HUES64 (cell line): Measurements from ENCODE around the gene RNPEPL1.

ENCODE experiments used
- H3K27ac ChIP-seq: 2 replicates; pipeline ENCODE4 v1.7.0; 2013; ENCODE audit warnings: low read depth, low read length, inconsistent platforms
- H3K27me3 ChIP-seq: 2 replicates; pipeline ENCODE4 v1.6.1; 2013; ENCODE audit warnings: mild to moderate bottlenecking, low read length; ENCODE audit not compliant: insufficient read depth
- H3K36me3 ChIP-seq: 2 replicates; pipeline ENCODE4 v1.6.1; 2013; ENCODE audit warnings: mild to moderate bottlenecking, low read length; ENCODE audit not compliant: insufficient read depth
- H3K4me1 ChIP-seq: 2 replicates; pipeline ENCODE4 v1.6.1; 2013; ENCODE audit warnings: mild to moderate bottlenecking, low read length, moderate library complexity; ENCODE audit not compliant: insufficient read depth
- H3K4me3 ChIP-seq: 2 replicates; pipeline ENCODE4 v1.5.1; 2013; ENCODE audit warnings: mild to moderate bottlenecking, low read length, moderate library complexity
- H3K9ac ChIP-seq: 2 replicates; pipeline ENCODE4 v1.6.1; 2013; ENCODE audit warnings: mild to moderate bottlenecking, low read depth, low read length
- H3K9me3 ChIP-seq: 2 replicates; pipeline ENCODE4 v1.6.1; 2013; ENCODE audit warnings: low read depth, low read length; ENCODE audit not compliant: insufficient read depth
- WGBS: fragments of 150-250, 120-280 bp; methylation state at CpG from one replicate; pipeline ENCODE4 v1.1.7; 2013; ENCODE audit warnings: missing lambda C conversion rate; 5-methylcytosine and 5-hydroxymethylcytosine counted together

RNPEPL1 gene

DNA sequence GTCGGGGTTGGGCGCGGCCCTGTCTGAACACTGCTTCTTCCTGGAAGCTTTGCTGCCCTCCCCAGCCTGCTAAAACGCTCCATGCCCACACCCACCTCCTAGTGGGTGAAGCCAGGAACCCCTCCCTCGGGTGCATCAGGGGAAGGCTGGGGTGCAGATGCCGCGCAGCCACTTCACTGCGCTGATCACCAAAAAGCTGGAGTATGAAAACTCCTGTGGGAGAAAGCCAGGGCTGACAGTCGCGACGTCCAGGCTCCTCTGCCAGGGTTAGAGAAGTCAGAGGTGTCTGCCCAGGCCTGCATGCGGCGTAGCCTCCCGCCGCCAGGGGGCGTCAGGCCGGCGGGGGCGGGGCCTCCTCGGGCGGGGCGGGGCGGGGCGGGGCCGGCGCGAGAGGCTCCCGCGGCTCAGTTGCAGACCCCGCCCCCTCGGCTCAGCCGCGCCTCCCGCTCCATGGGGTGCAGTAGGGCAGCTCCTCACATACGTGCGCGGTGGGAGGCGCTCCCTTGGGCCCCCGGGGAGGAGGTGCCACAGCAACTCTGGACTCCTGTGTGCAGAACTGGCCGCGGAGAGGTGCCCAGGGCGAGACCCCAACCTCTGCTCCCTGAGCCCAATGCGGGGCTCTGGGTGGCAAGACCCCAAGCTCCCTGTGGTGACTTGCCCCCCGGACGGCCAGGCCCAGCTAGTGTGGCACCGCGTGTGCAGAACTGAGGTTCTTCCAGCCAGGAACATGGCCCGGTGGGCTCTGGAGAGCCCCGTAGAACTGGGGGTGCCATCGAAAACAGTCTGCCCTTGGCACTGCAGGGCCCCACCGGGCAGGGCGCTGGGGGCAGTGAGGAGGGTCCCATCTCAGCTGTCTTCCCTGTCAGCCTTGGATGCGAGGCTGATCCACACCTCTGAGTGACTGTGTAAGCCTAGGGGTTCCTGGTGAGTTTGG lies 1.8 kb upstream of the RNPEPL1 start:
- Histone ChIP-seq H3K4me3 (peak overlapping the region; percentile 36; the same call in 1 of the 2 replicates), H3K36me3 (no peaks in the 10 kb centered on the region; the same call in 1 of the 2 replicates), H3K27me3 (peaks cover 34% of the 10 kb centered on the region), H3K9ac (no peak overlapping the region), H3K4me1 (peaks cover 12% of the 10 kb centered on the region), H3K9me3 (no peaks in the 10 kb centered on the region), H3K27ac (peak overlapping the region; percentile 50; the same call in 1 of the 2 replicates)
- WGBS = 18% methylated on average over 53 of the region's 53 CpGs

DNA sequence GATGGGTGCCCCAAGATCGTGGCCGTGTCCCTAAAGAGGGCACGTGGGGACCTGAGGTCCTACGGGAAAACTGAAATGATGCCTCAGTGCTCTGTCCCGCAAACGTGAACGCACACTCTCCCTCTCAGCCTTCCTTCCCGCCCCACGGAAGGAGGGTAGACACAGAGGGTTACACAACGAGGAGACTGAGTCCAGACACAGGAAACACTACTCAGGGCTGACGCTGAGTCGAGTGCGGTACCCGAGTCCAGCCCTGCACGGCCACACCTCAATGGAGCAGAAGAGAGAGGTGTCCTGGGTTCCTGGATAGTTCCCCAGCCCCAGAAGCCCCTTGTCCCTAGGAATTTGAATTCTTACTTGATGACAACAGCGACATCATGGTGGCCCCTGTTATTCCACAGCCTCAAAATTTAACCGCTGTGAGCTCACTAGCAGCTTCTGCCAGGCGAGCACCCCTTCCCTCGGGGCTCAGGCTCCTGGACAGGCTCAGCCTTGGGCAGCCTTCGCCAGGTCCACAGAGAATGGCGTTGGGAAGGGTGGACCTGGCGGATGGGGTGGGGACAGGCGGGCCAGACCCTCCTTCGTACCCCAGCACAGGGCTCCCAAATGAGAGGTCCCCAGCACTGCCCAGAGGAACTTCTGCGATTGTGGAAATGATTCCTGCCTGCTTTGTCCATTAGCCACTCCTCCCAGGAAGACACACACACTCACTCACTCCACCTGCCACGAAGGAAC lies 980 bp upstream of the RNPEPL1 start:
- peaks cover 34% of the 10 kb centered on the region for H3K27me3 ChIP-seq
- peak overlapping the region; percentile 57 for H3K4me3 ChIP-seq
- peaks cover 9% of the 10 kb centered on the region; the same call in 1 of the 2 replicates for H3K4me1 ChIP-seq
- H3K9me3 ChIP-seq = no peaks in the 10 kb centered on the region
- no peak overlapping the region for H3K27ac ChIP-seq
- H3K36me3 ChIP-seq = no peaks in the 10 kb centered on the region; the same call in 1 of the 2 replicates
- H3K9ac ChIP-seq = no peak overlapping the region
- 51% methylated on average over 26 of the region's 26 CpGs for WGBS

DNA sequence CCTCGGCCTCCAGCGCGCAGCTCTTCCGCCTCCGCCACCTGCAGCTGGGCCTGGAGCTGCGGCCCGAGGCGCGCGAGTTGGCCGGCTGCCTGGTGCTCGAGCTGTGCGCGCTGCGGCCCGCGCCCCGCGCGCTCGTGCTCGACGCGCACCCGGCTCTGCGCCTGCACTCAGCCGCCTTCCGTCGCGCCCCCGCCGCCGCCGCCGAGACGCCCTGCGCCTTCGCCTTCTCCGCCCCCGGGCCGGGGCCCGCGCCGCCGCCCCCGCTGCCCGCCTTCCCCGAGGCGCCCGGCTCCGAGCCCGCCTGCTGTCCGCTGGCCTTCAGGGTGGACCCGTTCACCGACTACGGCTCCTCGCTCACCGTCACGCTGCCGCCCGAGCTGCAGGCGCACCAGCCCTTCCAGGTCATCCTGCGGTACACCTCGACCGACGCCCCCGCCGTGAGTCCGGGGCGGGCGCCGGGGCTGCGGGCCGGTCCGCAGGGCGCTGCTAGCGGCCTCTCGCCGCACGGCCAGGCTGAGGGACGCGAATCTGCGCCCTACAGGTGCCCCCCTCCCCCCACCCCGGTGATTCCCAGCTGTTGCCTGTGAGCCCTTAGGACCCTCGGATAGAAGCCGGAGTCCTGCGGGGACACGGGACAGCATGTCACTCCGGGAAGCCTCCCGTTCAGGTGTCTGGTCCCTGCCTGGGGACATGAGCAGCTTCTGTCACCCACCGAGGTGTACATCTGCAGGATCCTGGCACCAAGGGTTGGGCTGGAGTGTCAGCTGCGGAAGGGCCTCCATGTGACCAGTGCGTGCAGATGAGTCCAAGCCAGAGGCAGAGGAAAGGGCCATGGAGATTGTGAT lies 616 bp downstream of the RNPEPL1 start:
- Histone ChIP-seq H3K27me3 (peaks cover 34% of the 10 kb centered on the region), H3K27ac (no peak overlapping the region), H3K4me3 (peak overlapping the region; percentile 55), H3K9ac (peak overlapping the region; percentile 58), H3K4me1 (peaks cover 9% of the 10 kb centered on the region; the same call in 1 of the 2 replicates), H3K36me3 (no peaks in the 10 kb centered on the region), H3K9me3 (no peaks in the 10 kb centered on the region)
- WGBS = 4% methylated on average over 93 of the region's 93 CpGs

DNA sequence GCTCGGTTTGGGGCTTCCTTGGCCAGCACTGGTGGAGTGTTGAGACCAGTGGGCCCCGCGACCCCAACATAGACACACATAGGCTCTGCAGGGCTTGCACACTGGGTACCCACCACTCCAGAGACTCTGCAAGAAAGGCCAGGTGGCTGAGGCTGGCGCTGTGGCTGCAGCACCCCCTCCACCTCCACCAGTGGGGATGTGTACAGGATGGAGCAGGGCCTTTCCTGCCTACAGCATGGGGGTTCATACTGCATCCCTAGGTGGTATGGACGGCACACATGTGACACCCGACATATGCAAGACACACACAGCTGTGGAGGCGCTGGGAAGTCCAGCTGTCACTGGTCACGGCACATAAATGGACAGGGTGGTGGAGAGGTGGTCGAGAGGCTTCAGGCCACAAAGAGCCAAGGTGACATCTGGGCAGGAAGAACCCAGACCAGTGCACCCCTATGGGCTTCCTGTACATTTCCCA lies 1.3 kb downstream of the RNPEPL1 start:
- H3K9ac ChIP-seq = no peak overlapping the region
- peaks cover 9% of the 10 kb centered on the region; the same call in 1 of the 2 replicates for H3K4me1 ChIP-seq
- no peak overlapping the region for H3K4me3 ChIP-seq
- H3K36me3 ChIP-seq = no peaks in the 10 kb centered on the region
- 94% methylated on average over 9 of the region's 9 CpGs for WGBS
- H3K27me3 ChIP-seq = peaks cover 34% of the 10 kb centered on the region
- H3K9me3 ChIP-seq = no peaks in the 10 kb centered on the region
- H3K27ac ChIP-seq = no peak overlapping the region

DNA sequence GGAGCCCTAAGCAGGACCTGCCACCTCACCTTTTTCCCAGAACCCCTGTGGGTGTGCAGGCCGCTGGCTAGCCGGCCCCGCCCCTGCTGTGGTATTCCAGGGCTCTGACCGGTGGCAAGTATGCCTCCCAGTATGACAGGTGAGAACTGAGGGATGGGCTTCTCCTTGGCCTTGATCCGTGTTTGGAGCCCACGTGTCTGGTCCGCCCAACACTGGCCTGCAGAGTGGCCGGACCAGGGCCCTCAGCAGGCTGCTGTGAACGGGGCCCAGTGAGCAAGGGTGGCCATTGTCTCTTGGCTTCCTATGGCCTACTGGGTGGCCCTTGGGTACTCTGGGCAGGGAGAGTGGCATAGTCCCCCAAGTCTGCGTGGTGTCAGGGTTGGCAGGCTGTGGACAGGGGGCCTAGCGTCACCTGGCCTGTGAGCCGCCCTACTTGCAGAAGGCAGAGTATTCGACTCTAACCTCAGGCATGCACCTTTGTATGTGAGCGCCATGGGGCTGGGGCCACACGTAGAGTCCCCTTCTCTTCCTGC lies 1.8 kb downstream of the RNPEPL1 start:
- Histone ChIP-seq H3K9me3 (no peaks in the 10 kb centered on the region), H3K27me3 (peaks cover 34% of the 10 kb centered on the region), H3K4me3 (no peak overlapping the region), H3K27ac (no peak overlapping the region), H3K36me3 (no peaks in the 10 kb centered on the region), H3K9ac (no peak overlapping the region), H3K4me1 (peaks cover 9% of the 10 kb centered on the region; the same call in 1 of the 2 replicates)
- 94% methylated on average over 15 of the region's 15 CpGs for WGBS

DNA sequence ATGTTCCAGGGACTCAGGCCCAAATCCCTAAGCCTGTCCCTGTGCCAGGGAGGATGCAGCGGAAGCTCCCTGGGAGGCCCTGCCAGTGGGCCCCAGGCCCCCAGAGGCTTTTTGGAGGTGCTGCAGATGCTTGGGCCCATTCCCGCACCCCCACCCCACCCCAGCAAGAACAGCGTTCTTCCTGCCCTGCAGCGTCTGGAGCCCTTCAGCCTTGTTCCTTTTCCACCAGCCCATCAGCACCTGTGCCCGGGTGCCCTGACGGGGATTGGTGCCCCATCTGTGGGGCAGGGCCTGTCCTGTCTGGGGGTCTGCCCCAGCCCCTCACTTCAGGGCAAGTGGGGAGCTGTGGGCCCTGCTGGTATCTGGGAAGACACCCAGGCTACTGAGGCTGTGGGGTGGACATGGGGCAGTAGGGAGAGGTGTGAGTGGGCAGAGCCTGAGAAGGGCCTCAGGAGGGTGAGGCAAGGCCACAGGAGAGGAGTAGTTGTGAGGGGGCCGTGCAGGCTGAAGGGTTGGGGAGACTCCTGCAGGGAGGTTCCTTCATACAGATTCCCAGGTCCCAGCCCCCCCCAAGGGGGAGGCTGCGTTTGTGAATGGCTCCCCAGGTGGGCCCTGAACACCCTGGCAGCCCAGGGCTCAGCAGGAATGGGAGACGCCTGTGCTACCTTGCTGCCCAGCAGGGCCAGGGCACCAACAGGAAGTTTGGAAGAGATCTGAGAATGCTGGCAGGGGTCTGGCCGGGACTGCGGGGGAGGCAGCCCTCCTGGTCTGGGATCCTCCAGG lies 2.4 kb downstream of the RNPEPL1 start:
- Histone ChIP-seq H3K4me3 (no peak overlapping the region), H3K27ac (no peak overlapping the region), H3K9ac (no peak overlapping the region), H3K9me3 (no peaks in the 10 kb centered on the region), H3K27me3 (peaks cover 34% of the 10 kb centered on the region), H3K4me1 (peaks cover 9% of the 10 kb centered on the region; the same call in 1 of the 2 replicates), H3K36me3 (no peaks in the 10 kb centered on the region)
- WGBS = 91% methylated on average over 11 of the region's 11 CpGs

- WGBS = 91% methylated on average over 18 of the region's 18 CpGs
Observed at GRCh38 chr2:240571314-240571973, 3.2 kb downstream of the RNPEPL1 start.

GRCh38 chr2:240572141-240573031 lies 4.1 kb downstream of the RNPEPL1 start:
- Histone ChIP-seq H3K9ac (no peak overlapping the region), H3K27ac (no peak overlapping the region), H3K27me3 (peaks cover 25% of the 10 kb centered on the region), H3K9me3 (no peaks in the 10 kb centered on the region), H3K36me3 (no peaks in the 10 kb centered on the region), H3K4me1 (0 out of 2 replicates have a peak, but pooled peaks cover 3% of the 10 kb centered on the region), H3K4me3 (no peak overlapping the region)
- WGBS = 90% methylated on average over 30 of the region's 30 CpGs

More at GRCh38 chr2:240571314-240571973, 3.2 kb downstream of the RNPEPL1 start:
- Histone ChIP-seq H3K4me1 (0 out of 2 replicates have a peak, but pooled peaks cover 4% of the 10 kb centered on the region), H3K9ac (no peak overlapping the region), H3K27ac (no peak overlapping the region), H3K4me3 (no peak overlapping the region), H3K9me3 (no peaks in the 10 kb centered on the region), H3K36me3 (no peaks in the 10 kb centered on the region), H3K27me3 (peaks cover 34% of the 10 kb centered on the region)

GRCh38 chr2:240573071-240573515 lies 4.8 kb downstream of the RNPEPL1 start:
- 93% methylated on average over 20 of the region's 20 CpGs for WGBS
- H3K4me1 ChIP-seq = no peaks in the 10 kb centered on the region
- H3K27me3 ChIP-seq = peaks cover 18% of the 10 kb centered on the region
- no peaks in the 10 kb centered on the region for H3K36me3 ChIP-seq
- H3K4me3 ChIP-seq = no peak overlapping the region
- no peaks in the 10 kb centered on the region for H3K9me3 ChIP-seq
- H3K9ac ChIP-seq = no peak overlapping the region
- H3K27ac ChIP-seq = no peak overlapping the region
